Mucosa of descending colon (tissue), 3 donors: ENCODE data around the gene PTPRE. TPM values are rescaled to one million over a fixed set of nuclear protein-coding genes. Genes with fewer than 3 reads are reported as not detected.

Source experiments
- ATAC-seq: fragments of 200-7000 bp; cut with Tn5 transposase; one replicate; pipeline ENCODE4 v1.9.1; 2020; ENCODE audit warnings: mild to moderate bottlenecking, moderate library complexity
- DNase-seq, 3 donors: peaks; one replicate each; pipeline ENCODE4 v3.0.0-alpha.2; 2020
- H3K36me3 ChIP-seq: fragments of 200-600 bp; one replicate; pipeline ENCODE4 v1.8.0; 2021; ENCODE audit warnings: low read depth, mild to moderate bottlenecking
- H3K4me1 ChIP-seq: fragments of 200-600 bp; one replicate; pipeline ENCODE4 v1.8.0; 2021; ENCODE audit warnings: low read depth, mild to moderate bottlenecking
- H3K4me3 ChIP-seq: fragments of 200-600 bp; one replicate; pipeline ENCODE4 v1.8.0; 2021; ENCODE audit warnings: mild to moderate bottlenecking
- H3K9me3 ChIP-seq: fragments of 200-600 bp; one replicate; pipeline ENCODE4 v1.8.0; 2021; ENCODE audit warnings: mild to moderate bottlenecking
- CTCF ChIP-seq: fragments of 200-600 bp; IDR thresholded peaks from one replicate; pipeline ENCODE4 v1.8.0; 2022; ENCODE audit warnings: antibody characterized with exemption, mild to moderate bottlenecking
- intact Hi-C, 2 donors: fragments of 100-400 bp; cut with DNase I in 1 of 2; cut with micrococcal nuclease in 1 of 2; formaldehyde crosslinking; loops; one replicate each; pipeline versions ENCODE4 v1.11.0 to v1.11.1; 2022; cut with DNase I, micrococcal nuclease
- total RNA-seq, 3 donors: library from RNA; stranded (reverse); fragmentation: NEBNext Ultra II Directional in 2 of 3; extraction: Animal tissue kit (Norgen Biotek cat#: 25700) in 2 of 3; gene quantifications; one replicate each; pipeline versions ENCODE4 v1.2.1 to v1.2.4, GENCODE V29; 2021 to 2023
- donor health status: DM: no; HTN: no; CAD: no; lungs with moderate emphysema.
- donor health status: DM: no; HTN: no; CAD: no.
- donor health status: DM: no; HTN: yes; CAD: no.

The PTPRE gene
- total RNA-seq, 3 donors from 2014 or later, result 28.8 to 33.6 (median 32.5) TPM

- Histone ChIP-seq H3K9me3 (no peaks in the 10 kb centered on the region), H3K4me1 (peaks cover 8% of the 10 kb centered on the region), H3K36me3 (no peaks in the 10 kb centered on the region), H3K4me3 (no peak overlapping the region)
- no peak for TF ChIP-seq CTCF
- intact Hi-C loops, result no loop called here
- ATAC-seq (peak; percentile 60), DNase-seq (peak in 1 of 3 donors; percentile 45)
Observed at GRCh38 chr10:128062881-128063563, 156.1 kb downstream of the PTPRE start.

- ATAC-seq (no peak), DNase-seq (no peak)
- H3K9me3 ChIP-seq, result no peaks in the 10 kb centered on the region
- no peak for TF ChIP-seq CTCF
- intact Hi-C loops, result no loop called here
- H3K4me3 ChIP-seq, result no peak overlapping the region
- no peaks in the 10 kb centered on the region for H3K36me3 ChIP-seq
- peaks cover 8% of the 10 kb centered on the region for H3K4me1 ChIP-seq
Observed at GRCh38 chr10:128063736-128064107, 156.8 kb downstream of the PTPRE start.

GRCh38 chr10:128064108-128064969, 157.4 kb downstream of the PTPRE start:
- ATAC-seq (peak; percentile 57), DNase-seq (peak in 1 of 3 donors; percentile 35)
- no peaks in the 10 kb centered on the region for H3K36me3 ChIP-seq
- H3K4me1 ChIP-seq, result peaks cover 8% of the 10 kb centered on the region
- H3K4me3 ChIP-seq, result no peak overlapping the region
- intact Hi-C loops, result no loop called here
- no peaks in the 10 kb centered on the region for H3K9me3 ChIP-seq
- no peak for TF ChIP-seq CTCF

DNA sequence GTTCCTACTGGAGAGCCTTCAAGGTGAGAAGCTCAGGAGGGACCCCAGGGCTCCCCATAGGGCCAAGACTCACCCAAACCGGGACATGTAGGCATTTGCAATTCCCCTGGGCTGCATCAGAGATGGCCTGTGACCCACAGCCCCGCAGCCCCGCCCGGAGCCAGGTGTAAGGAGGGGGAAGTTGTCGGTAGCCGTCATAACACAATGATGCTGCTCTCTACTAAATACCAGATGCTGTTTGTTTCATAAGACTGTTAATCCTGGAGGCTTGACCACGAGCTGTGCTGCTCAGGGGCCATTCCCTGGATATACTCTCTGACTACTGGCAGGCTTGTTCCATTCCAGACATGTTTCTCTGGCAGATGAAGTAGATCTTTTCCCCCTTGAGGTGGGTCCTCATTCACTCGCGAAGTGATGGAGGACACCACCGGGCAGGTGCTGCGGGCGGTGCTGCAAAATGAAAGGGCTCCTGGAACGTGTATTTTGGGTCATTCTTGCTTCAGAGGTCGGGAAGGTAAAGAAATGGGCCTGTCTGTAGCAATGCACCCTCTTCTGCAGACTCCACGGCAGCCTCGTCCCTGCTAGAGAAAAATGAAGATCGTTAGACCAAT, 158.2 kb downstream of the PTPRE start:
- peak; percentile 44 for ATAC-seq
- no peak overlapping the region for H3K4me3 ChIP-seq
- H3K36me3 ChIP-seq, result no peaks in the 10 kb centered on the region
- intact Hi-C loops, result no loop called here
- peaks cover 8% of the 10 kb centered on the region for H3K4me1 ChIP-seq
- TF ChIP-seq CTCF, result no peak
- H3K9me3 ChIP-seq, result no peaks in the 10 kb centered on the region
- DNase-seq, result no peak

- Histone ChIP-seq H3K4me3 (no peak overlapping the region), H3K36me3 (no peaks in the 10 kb centered on the region), H3K4me1 (peaks cover 8% of the 10 kb centered on the region), H3K9me3 (no peaks in the 10 kb centered on the region)
- DNase-seq (no peak), ATAC-seq (no peak)
- TF ChIP-seq CTCF, result no peak
- intact Hi-C loops, result no loop called here
Observed at GRCh38 chr10:128065881-128066534, 159.1 kb downstream of the PTPRE start.
